Lower leg skin (tissue), 3 donors: ENCODE results near the gene TNFSF10.

Experiments
- POLR2A ChIP-seq, 2 donors: fragments of 450-650 bp; IDR thresholded peaks; one replicate each; pipeline ENCODE4 v1.6.1; 2016 to 2017; ENCODE audit warnings: antibody characterized with exemption in 2 of 2, mild to moderate bottlenecking in 1 of 2, moderate library complexity in 1 of 2
- TF ChIP-seq, protein P1 (sequence below), 3 donors: fragments of 450-650 bp; IDR thresholded peaks; one replicate each; pipeline ENCODE4 v1.5.1; 2016; ENCODE audit warnings: antibody characterized with exemption in 3 of 3, mild to moderate bottlenecking in 3 of 3, moderate library complexity in 2 of 3

DNA sequence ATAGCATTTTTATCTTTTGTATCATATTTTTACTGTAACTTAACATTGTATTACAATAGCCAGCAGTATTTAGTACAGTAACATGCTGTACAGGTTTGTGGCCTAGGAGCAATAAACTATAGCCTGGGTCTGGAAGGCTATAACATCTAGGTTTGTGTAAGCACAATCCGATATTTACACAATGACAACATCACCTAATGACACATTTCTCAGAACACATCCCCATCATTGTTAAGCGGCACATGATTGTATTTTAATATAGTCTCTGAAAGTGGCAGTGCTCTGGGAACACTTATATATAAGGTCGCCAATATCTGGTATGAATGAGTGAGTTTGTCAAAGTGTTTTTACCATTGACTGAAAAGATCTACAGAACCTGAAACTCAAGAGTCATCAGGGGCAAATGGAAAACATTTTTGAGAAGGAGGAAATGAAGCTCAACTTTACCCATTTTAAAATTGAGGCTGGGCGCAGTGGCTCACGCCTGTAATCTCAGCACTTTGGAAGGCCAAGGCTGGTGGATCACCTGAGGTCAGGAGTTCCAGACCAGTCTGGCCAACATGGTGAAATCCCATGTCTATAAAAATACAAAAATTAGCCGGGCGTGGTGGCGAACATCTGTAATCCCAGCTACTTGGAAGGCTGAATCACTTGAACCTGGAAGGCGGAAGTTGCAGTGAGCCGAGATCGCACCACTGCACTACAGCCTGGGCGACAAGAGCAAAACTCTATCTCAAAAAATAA lies 38.8 kb upstream of the TNFSF10 start:
- TF ChIP-seq, protein P1, sequence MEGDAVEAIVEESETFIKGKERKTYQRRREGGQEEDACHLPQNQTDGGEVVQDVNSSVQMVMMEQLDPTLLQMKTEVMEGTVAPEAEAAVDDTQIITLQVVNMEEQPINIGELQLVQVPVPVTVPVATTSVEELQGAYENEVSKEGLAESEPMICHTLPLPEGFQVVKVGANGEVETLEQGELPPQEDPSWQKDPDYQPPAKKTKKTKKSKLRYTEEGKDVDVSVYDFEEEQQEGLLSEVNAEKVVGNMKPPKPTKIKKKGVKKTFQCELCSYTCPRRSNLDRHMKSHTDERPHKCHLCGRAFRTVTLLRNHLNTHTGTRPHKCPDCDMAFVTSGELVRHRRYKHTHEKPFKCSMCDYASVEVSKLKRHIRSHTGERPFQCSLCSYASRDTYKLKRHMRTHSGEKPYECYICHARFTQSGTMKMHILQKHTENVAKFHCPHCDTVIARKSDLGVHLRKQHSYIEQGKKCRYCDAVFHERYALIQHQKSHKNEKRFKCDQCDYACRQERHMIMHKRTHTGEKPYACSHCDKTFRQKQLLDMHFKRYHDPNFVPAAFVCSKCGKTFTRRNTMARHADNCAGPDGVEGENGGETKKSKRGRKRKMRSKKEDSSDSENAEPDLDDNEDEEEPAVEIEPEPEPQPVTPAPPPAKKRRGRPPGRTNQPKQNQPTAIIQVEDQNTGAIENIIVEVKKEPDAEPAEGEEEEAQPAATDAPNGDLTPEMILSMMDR (IDR thresholded peaks at IDR 0.05) = no peak
- no peak for TF ChIP-seq POLR2A (IDR thresholded peaks at IDR 0.05)
